ENCODE data around the gene ACTA2. TPM values are rescaled to one million over a fixed set of nuclear protein-coding genes. Genes with fewer than 3 reads are reported as not detected.

Gene ACTA2
- total RNA-seq, 1 experiment from 2014 or later: 2.4 TPM

GRCh38 chr10:88901984-88902789 lies 50.4 kb downstream of the ACTA2 start:
- H3K4me1 Mint-ChIP-seq: peaks cover 5 to 8% of the 10 kb centered on the region in 2 experiments
- H3K36me3 Mint-ChIP-seq (ENCODE audit: insufficient read depth in 1 of 3, low read depth in 3 of 3): peaks cover 0 to 6% (median 3%) of the 10 kb centered on the region in 3 experiments; a peak in 3 of 7 replicates
- H3K9me3 Mint-ChIP-seq: no peaks in the 10 kb centered on the region
- H2BK12ac ChIP-seq (ENCODE audit: insufficient read length, low read depth, low read length): no peak overlapping the region
- H3K56ac ChIP-seq (ENCODE audit: insufficient read length, low read depth, low read length): no peak overlapping the region
- H3K9ac ChIP-seq (ENCODE audit: extremely low read depth, insufficient read length, low read length): no peak overlapping the region
- peak overlapping the region in 1 of 3 experiments; percentile 71; a peak in 1 of 7 replicates for H3K27ac Mint-ChIP-seq
- no peaks in the 10 kb centered on the region for H4K20me1 ChIP-seq (ENCODE audit: control insufficient read depth, insufficient read depth, insufficient read length)
- H3T11ph ChIP-seq (ENCODE audit: low read length): no peak overlapping the region
- H3K9me3 ChIP-seq (ENCODE audit: control insufficient read depth, low read depth, low read length): no peaks in the 10 kb centered on the region
- H2AFZ ChIP-seq (ENCODE audit: low read length): no peak overlapping the region
- H3K4me1 ChIP-seq (ENCODE audit: insufficient read depth, low read length): no peaks in the 10 kb centered on the region; the same call in 1 of the 2 replicates
- no peak overlapping the region for H2BK120ac ChIP-seq (ENCODE audit: low read depth, low read length, poor library complexity, severe bottlenecking)
- H3K27me3 ChIP-seq (ENCODE audit: insufficient read depth, low read length): no peaks in the 10 kb centered on the region
- TF ChIP-seq CTCF (conservative IDR thresholded peaks at IDR 0.05): no peak
- H3K23ac ChIP-seq (ENCODE audit: insufficient read length, low read depth, low read length): no peak overlapping the region
- no peak overlapping the region for H2AK5ac ChIP-seq (ENCODE audit: insufficient read length, low read length)
- no peak overlapping the region for H4K91ac ChIP-seq (ENCODE audit: insufficient read length, low read depth, low read length)
- no peak overlapping the region for H3K14ac ChIP-seq (ENCODE audit: insufficient read depth, low read length)
- no peaks in the 10 kb centered on the region for H3K79me1 ChIP-seq (ENCODE audit: insufficient read depth, low read depth, low read length, poor library complexity, severe bottlenecking)
- H4K8ac ChIP-seq (replicated peaks; ENCODE audit: insufficient read length, low read depth, low read length): no peak overlapping the region
- H2BK5ac ChIP-seq (ENCODE audit: insufficient read length, low read length): no peak overlapping the region
- H3K4me3 Mint-ChIP-seq: no peak overlapping the region
- no peak overlapping the region for H3K4ac ChIP-seq (ENCODE audit: low read depth, low read length)
- H3K27me3 Mint-ChIP-seq (ENCODE audit: low read depth): no peaks in the 10 kb centered on the region
- H3K27ac ChIP-seq (ENCODE audit: insufficient read length, low read depth, low read length): no peak overlapping the region
- no peak overlapping the region for H3K18ac ChIP-seq (ENCODE audit: insufficient read length, low read depth, low read length)
- H3K23me2 ChIP-seq (ENCODE audit: insufficient read length, low read depth, low read length, poor library complexity, severe bottlenecking): no peaks in the 10 kb centered on the region
- DNase-seq: no peak
- no peaks in the 10 kb centered on the region for H3K79me2 ChIP-seq (ENCODE audit: insufficient read depth, low read length)
- no peak overlapping the region for H2BK15ac ChIP-seq (ENCODE audit: low read depth, low read length)
- H2BK20ac ChIP-seq (ENCODE audit: low read depth, low read length, poor library complexity, severe bottlenecking): no peak overlapping the region
- H4K5ac ChIP-seq (ENCODE audit: insufficient read length, low read depth, low read length): no peak overlapping the region
- WGBS (ENCODE audit: extremely low coverage, insufficient read length, low lambda C conversion rate): no CpG with 5 or more reads among the region's 11 CpGs
- no peak overlapping the region for H3K4me2 ChIP-seq (ENCODE audit: insufficient read depth, insufficient read length, low read length)
